HL-60 (cell line): ENCODE data around the gene PRG2.
"Not testable (repeated sequence)": the region's sequence is repeated elsewhere in the genome, so short reads cannot be mapped to it uniquely, and the experiment has no call there.

ENCODE experiments used
- DNase-seq, 2 experiments: peaks; one replicate each; pipeline ENCODE4 v3.0.0-alpha.2; 2010 to 2020; ENCODE audit warnings: low read depth in 1 of 2, low spot score in 1 of 2
- H3K27ac ChIP-seq: fragments of 250-450 bp; sonication (Bioruptor Pico); replicated peaks from 2 replicates; pipeline ENCODE4 v1.5.1; 2020; ENCODE audit warnings: mild to moderate bottlenecking, moderate library complexity
- H3K27me3 ChIP-seq: fragments of 250-450 bp; sonication (Bioruptor Pico); 2 replicates; pipeline ENCODE4 v1.5.1; 2021; ENCODE audit warnings: mild to moderate bottlenecking, moderate library complexity; ENCODE audit not compliant: insufficient read depth, poor library complexity, severe bottlenecking
- H3K4me3 ChIP-seq: replicated peaks from 2 replicates; pipeline ENCODE4 v1.5.1; 2011; ENCODE audit warnings: mild to moderate bottlenecking, control low read depth, low read length; ENCODE audit not compliant: insufficient read depth
- GABPA ChIP-seq: IDR thresholded peaks from 2 replicates; pipeline ENCODE4 v1.6.1; 2012; ENCODE audit warnings: low read depth
- POLR2AphosphoS5 ChIP-seq: IDR thresholded peaks from 2 replicates; pipeline ENCODE4 v1.6.1; 2012; ENCODE audit warnings: low read depth
- SPI1 ChIP-seq: IDR thresholded peaks from 2 replicates; pipeline ENCODE4 v1.6.1; 2012; ENCODE audit warnings: low read depth, mild to moderate bottlenecking, borderline replicate concordance
- TF ChIP-seq, protein P1 (sequence below): IDR thresholded peaks from one replicate; pipeline ENCODE4 v1.5.1; 2011; ENCODE audit warnings: low read length, control low read depth, inconsistent platforms; ENCODE audit not compliant: insufficient read depth
- TF ChIP-seq, protein P2 (sequence below): IDR thresholded peaks from 2 replicates; pipeline ENCODE4 v1.6.1; 2012; ENCODE audit warnings: low read depth; ENCODE audit not compliant: insufficient replicate concordance

The PRG2 gene

DNA sequence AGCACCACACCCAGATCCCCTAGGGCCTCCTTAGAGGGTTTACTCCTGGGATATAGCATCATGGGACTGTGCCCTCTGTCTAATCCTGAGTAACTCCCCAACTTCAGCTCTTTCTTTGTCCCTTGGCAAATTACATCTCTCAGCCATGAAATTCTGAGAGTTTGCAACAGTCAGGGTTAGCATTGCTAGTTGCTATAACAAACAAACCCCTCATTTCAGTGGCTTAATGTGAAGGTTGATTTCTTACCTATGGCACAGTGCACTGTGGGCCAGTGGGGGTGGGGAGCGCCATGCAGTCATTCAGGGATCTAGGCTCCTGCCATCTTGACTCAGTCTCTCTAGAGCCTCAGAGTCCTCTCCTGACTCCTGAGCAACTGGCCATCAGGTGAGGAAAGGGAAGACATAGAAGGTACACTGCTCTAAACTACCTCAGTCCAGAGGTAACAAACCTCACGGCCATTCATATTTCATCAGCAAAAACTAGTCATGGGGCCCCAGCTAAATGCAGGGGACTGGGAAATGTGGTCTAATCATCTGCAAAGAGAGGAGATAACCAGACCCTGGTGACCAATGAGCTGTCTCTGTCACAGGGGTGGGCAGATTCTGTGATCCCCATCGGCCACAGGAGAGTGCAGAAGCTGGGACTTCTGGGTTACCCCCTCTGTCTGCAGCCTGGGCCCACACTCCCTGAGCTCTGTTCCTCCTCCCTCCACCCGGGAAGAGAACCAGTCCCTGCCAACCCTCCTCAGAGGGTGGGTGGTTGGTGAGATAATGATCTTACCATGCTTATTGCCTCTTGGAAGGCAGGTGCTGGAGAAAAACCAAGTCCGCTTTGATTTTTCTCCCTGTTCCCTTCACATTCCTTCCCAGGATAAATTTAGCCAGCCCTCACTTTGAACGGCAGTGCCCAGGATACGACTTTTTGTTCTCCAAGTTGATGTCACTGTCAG lies 27.0 kb downstream of the PRG2 start:
- Histone ChIP-seq H3K4me3 (no peak overlapping the region), H3K27me3 (no peaks in the 10 kb centered on the region), H3K27ac (no peak overlapping the region)
- TF ChIP-seq SPI1 (no peak), POLR2AphosphoS5 (no peak), GABPA (no peak)
- TF ChIP-seq, protein P1, sequence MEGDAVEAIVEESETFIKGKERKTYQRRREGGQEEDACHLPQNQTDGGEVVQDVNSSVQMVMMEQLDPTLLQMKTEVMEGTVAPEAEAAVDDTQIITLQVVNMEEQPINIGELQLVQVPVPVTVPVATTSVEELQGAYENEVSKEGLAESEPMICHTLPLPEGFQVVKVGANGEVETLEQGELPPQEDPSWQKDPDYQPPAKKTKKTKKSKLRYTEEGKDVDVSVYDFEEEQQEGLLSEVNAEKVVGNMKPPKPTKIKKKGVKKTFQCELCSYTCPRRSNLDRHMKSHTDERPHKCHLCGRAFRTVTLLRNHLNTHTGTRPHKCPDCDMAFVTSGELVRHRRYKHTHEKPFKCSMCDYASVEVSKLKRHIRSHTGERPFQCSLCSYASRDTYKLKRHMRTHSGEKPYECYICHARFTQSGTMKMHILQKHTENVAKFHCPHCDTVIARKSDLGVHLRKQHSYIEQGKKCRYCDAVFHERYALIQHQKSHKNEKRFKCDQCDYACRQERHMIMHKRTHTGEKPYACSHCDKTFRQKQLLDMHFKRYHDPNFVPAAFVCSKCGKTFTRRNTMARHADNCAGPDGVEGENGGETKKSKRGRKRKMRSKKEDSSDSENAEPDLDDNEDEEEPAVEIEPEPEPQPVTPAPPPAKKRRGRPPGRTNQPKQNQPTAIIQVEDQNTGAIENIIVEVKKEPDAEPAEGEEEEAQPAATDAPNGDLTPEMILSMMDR, result no peak
- TF ChIP-seq, protein P2, sequence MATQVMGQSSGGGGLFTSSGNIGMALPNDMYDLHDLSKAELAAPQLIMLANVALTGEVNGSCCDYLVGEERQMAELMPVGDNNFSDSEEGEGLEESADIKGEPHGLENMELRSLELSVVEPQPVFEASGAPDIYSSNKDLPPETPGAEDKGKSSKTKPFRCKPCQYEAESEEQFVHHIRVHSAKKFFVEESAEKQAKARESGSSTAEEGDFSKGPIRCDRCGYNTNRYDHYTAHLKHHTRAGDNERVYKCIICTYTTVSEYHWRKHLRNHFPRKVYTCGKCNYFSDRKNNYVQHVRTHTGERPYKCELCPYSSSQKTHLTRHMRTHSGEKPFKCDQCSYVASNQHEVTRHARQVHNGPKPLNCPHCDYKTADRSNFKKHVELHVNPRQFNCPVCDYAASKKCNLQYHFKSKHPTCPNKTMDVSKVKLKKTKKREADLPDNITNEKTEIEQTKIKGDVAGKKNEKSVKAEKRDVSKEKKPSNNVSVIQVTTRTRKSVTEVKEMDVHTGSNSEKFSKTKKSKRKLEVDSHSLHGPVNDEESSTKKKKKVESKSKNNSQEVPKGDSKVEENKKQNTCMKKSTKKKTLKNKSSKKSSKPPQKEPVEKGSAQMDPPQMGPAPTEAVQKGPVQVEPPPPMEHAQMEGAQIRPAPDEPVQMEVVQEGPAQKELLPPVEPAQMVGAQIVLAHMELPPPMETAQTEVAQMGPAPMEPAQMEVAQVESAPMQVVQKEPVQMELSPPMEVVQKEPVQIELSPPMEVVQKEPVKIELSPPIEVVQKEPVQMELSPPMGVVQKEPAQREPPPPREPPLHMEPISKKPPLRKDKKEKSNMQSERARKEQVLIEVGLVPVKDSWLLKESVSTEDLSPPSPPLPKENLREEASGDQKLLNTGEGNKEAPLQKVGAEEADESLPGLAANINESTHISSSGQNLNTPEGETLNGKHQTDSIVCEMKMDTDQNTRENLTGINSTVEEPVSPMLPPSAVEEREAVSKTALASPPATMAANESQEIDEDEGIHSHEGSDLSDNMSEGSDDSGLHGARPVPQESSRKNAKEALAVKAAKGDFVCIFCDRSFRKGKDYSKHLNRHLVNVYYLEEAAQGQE, result no peak
- DNase-seq, result no peak

DNA sequence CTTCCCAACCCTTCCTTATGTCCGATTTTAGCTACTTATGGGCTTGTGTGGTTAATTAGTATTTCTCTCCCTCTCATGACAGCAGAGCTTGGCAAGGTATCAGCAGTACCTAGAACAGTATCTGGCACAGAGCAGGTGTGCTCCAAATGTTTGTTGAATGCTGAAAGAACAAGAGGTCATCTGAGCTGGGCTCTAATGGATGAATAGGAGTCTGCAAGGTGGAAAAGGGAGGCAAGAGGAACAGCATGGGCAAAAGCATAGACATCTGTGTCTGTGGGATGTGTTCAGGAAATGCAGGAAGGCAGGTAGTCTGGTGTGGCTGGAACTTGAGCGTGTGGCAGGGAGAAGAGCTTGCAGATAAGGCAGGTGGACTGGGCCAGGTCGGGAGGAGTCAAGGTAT lies 28.5 kb downstream of the PRG2 start:
- Histone ChIP-seq H3K27me3 (no peaks in the 10 kb centered on the region), H3K27ac (no peak overlapping the region), H3K4me3 (no peak overlapping the region)
- TF ChIP-seq SPI1 (no peak), POLR2AphosphoS5 (no peak), GABPA (no peak)
- TF ChIP-seq, protein P2, result no peak
- TF ChIP-seq, protein P1, result no peak
- no peak for DNase-seq

DNA sequence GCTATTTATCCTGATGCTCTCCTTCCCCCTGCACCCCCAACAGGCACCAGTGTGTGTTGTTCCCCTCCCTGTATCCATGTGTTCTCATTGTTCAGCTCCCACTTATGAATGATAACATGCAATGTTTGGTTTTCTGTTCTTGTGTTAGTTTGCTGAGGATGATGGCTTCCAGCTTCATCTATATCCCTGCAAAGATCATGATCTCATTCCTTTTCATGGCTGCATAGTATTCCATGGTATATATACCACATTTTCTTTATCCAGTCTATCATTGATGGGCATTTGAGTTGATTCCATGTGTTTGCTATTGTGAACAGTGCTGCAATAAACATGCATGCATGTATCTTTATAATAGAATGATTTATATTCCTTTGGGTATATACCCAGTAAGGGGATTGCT lies 29.0 kb downstream of the PRG2 start:
- H3K27me3 ChIP-seq, DNase-seq, H3K4me3 ChIP-seq, H3K27ac ChIP-seq: not testable (repeated sequence)

DNA sequence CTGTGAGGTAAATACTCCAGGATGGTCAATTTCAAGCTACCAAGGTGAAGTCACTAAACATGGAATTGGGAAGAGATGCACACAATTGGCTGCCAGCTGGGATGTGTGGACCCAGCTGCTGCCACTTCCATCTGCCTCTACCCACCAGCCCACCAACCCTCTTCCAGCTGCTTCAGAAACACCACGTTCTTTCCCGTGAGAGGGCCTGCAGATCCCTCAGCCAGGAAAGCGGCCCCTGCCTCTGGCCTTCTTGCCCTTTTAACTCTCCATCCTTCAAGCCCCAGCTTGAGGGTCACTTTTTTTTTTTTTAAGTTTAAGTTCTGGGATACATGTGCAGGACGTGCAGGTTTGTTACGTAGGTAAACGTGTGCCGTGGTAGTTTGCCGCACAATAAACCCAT lies 29.5 kb downstream of the PRG2 start:
- TF ChIP-seq, protein P1, result no peak
- TF ChIP-seq GABPA (no peak), SPI1 (no peak), POLR2AphosphoS5 (no peak)
- TF ChIP-seq, protein P2, result no peak
- H3K27me3 ChIP-seq, result no peaks in the 10 kb centered on the region
- DNase-seq, result no peak
- H3K4me3 ChIP-seq, result no peak overlapping the region
- H3K27ac ChIP-seq, result no peak overlapping the region
